NCI-H1092 (cell line): ENCODE data around the gene TGFBR3L.
"Not testable (repeated sequence)": the region's sequence is repeated elsewhere in the genome, so short reads cannot be mapped to it uniquely, and the experiment has no call there.

Source experiments
- DNase-seq: peaks from one replicate; lab custom pipeline; 2025; lab: John Stamatoyannopoulos, UW

TGFBR3L gene

GRCh38 chr19:7959211-7959610, 44.6 kb downstream of the TGFBR3L start:
- DNase-seq, result no peak

DNA sequence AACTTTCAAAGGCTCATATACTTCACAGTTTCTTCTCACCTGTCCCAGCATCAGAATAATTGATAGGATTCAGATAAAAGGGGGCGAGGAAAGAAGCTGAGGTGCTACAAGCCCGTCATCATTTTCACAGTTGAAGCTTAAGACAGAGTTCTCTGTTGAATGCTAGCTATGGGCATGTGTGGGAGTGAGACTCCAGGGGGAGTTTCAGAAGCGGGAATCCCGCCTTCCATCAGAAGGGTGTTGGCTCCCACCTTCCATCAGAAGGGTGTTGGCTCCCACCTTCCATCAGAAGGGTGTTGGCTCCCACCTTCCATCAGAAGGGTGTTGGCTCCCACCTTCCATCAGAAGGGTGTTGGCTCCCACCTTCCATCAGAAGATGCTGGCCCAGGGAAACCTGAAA, 46.5 kb downstream of the TGFBR3L start:
- not testable (repeated sequence) for DNase-seq

- no peak for DNase-seq
Measured at GRCh38 chr19:7961920-7962626, 47.4 kb downstream of the TGFBR3L start.

- no peak for DNase-seq
Measured at GRCh38 chr19:7962644-7963268, 48.1 kb downstream of the TGFBR3L start.

DNA sequence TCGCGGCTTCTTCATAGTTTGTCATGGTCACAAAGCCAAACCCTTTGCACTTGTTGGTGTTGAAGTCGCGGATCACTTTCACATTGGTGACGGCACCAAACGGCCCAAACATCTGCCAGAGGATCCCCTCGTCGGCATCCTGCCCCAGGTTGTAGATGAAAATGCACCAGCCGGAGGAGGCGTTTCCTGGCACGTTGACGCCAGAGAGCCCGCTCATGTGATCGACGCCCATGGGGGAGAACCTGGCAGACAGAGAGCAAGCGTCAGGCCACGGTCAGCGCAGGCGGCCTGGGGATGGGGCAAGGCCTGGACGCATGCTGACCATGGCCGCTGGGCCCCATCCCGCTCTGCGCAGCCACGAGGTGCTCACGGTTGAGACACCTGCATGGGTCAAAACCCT, 48.9 kb downstream of the TGFBR3L start:
- DNase-seq, result no peak

GRCh38 chr19:7965259-7965841, 50.7 kb downstream of the TGFBR3L start:
- no peak for DNase-seq

- DNase-seq, result no peak
Measured at GRCh38 chr19:7965921-7966665, 51.5 kb downstream of the TGFBR3L start.

DNA sequence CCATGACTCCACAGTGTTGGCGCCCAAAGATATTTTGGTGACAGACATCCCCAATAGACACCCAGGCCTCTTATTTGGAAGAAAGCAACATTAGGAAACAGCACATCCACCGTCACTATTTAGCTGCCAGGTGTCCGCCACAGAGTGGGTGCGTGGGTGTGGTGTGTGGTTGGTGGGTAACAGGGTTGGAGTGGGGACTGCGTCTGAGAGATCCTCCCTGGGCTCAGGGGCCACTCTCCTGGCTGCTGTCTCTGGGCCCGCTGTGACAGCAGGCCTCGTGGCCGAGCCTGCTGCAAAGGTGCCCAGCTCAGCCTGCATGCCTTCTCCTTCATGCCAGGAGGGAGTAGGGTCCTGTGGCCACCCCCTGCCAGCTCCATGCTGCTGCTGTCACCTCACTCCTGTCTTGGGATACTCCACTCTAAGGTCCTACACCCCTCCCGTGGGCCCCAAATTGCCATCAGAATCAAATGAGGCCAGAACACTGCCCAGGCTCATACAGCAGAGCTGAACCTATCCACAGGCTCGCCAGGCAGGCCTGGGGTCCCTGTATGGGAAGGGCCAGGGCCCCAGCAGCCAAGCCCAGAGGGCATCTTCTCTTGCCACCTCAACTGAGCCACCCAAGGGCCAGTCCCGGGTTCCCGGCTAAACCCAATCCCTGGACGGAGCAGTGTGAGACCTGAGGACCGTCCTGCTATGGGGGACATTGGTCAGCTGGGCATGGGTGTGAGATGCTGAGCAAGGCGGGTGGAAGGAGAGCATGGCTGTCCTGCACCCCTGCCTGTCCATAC, 53.6 kb downstream of the TGFBR3L start:
- DNase-seq, result no peak
